GM21367 (cell line): Measurements from ENCODE around the gene RALA.
"Not testable (repeated sequence)": the region's sequence is repeated elsewhere in the genome, so short reads cannot be mapped to it uniquely, and the experiment has no call there.

Experiments
- ATAC-seq: cut with Tn5 transposase; IDR thresholded peaks from one replicate; pipeline ENCODE4 v1.9.1; 2021; ENCODE audit not compliant: unreplicated experiment

RALA gene

DNA sequence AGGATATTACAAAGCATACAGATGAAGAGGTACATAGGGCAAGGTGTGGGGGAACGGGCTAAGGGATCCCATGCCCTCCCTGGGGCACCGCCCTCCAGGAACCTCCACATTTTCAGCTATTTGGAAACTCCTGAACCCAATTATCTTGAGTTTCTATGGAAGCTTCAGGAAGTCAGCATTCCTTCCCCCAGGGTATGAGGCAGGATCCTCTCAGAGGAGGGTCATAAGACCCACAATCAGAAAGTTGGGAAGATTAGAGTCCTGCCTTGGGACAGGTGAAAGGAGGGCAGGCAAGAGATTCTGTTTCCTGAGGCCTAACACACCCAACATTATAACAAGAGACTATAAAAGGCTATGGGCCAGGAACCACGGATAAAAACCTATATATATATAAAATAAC is 98.0 kb downstream of the RALA start:
- no peak for ATAC-seq

DNA sequence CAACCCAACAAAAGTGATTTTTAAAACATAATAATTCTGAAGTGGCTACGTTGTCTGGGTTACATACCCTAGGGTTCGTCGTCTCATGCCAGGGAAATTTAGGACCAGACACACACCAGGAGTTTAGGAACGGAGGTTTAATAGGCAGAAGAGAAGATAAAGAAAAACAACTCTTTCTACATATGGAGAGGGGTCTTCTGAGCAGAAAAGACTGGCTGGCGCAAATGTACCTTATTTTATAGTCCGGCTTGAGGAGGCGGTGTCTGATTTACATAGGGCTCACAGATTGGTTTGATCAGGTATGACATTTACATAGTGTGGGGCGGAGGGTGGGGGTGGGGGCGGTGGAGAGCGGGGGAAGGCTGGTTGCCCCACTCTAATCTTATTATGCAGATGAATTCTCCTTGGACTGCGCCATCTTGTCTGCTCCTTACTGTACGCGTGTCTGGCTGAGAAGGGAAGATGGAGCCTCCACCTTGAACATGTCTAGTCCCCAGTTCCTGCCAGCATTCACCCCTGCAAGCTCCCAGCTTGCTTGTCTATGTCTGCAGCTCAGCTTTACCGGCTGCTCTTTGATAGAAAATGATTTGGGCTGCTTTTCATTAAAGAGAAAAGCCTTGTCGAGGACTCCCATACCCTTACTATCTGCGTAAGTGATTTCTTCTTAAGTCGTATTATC is 98.7 kb downstream of the RALA start:
- no peak for ATAC-seq

- ATAC-seq, result no peak
These were observed 104.0 kb downstream of the RALA start for GRCh38 chr7:39727231-39728012.

DNA sequence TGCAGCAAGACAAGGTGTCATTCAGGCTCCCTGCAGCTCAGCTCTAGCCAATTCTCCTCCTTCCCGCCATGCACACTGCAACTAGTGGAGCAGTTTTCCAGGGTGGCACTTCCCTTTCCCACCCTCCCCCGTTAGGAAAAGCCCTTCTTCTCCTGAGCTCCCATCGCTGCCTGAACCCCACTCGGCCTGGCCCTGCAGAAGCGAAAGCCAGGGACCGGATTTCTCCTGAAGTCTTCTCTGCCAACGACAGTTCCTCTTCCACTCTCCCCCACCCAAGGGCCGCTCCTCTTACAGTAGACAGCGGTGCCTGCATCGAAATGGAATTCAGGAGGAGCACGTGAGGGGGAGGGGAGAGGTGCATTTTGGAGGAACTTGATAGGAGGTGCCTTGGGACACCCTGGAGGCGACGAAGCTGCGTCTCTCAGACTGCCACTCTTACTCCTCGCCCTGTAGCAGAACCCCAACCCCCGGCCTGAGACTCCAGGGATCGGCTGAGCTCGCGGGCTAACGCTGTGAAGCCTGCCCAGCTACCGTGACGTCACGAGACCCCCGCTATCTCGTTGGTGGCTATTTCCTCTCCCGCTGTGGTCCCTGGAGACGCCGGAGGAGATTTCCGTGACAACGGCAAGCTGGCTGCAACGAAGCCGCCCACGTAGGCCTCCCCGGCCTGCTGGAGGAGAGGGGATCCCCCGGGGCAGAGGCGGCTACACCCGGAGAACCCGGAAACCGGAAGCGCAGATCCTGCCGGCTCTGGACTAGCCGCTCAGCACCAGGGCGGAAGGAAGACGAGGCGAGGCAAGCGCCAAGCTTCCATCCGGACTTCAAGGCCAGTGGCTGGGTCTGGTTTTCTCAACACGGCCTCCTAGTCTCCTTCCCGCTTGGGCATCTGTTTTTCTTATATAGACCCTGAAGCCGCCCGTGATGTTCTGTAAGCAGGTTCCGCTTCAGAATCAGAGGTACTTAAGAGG is 109.7 kb downstream of the RALA start:
- ATAC-seq, result peak; percentile 90

GRCh38 chr7:39733881-39734632 is 110.7 kb downstream of the RALA start:
- ATAC-seq, result no peak

GRCh38 chr7:39734633-39735004 is 111.2 kb downstream of the RALA start:
- ATAC-seq, result no peak

DNA sequence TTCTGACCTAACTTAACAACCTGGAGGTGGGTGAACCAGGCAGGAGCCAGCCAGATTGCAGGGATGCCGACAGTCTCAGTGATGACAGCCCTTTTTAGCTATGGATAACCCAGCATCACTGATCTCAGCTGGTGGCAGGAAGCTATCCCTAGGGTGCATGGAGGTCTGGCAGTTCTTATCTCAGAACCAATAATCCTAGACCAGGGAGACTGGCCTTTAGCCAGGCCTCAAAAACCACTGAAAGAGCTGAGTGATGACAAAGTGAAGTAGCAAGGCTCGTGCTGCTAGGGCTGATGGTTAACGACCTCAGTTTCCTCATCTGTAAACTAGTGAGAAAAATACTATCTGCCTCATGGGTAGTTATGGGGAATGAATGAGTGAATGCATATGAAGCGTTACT is 112.5 kb downstream of the RALA start:
- no peak for ATAC-seq

GRCh38 chr7:39741942-39742623 is 118.7 kb downstream of the RALA start:
- ATAC-seq, result no peak

DNA sequence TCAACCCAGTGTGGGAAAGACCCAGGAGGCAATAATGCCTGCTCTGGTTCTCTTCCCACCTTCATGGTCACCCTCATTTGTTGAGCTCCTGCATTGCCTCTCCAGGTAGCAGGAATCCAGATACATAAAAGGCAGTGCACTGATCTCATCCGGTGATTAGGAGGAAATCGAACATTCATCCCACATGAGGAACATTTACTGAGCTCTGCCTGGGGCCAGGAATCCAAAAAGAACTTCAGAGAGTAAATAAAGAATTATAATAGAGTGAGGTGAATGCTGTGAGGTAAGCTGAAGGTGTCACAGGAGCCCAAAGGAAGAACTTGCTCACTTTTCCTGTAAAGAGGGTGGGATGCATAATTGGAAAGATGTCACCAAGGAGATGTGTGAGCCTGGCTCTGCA is 121.2 kb downstream of the RALA start:
- ATAC-seq, result no peak

DNA sequence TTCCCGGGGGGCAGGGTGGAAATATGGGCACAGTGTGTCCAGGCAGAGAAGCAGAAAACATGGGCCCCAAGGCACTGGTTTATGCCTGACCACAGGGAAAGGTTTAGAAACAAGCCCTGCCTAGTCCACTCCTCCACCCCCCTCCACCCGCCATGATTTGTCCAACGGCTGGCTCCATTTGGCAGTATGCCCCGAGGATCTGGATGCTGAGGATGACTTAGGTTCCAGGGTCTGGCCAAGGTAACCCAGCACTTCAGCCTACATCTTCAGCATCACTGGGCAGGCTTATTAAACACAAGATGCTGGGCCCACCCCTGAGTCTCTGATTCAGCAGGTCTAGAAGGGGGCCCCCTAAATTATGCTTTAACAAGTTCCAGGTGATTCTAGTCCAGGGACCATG is 121.9 kb downstream of the RALA start:
- no peak for ATAC-seq

DNA sequence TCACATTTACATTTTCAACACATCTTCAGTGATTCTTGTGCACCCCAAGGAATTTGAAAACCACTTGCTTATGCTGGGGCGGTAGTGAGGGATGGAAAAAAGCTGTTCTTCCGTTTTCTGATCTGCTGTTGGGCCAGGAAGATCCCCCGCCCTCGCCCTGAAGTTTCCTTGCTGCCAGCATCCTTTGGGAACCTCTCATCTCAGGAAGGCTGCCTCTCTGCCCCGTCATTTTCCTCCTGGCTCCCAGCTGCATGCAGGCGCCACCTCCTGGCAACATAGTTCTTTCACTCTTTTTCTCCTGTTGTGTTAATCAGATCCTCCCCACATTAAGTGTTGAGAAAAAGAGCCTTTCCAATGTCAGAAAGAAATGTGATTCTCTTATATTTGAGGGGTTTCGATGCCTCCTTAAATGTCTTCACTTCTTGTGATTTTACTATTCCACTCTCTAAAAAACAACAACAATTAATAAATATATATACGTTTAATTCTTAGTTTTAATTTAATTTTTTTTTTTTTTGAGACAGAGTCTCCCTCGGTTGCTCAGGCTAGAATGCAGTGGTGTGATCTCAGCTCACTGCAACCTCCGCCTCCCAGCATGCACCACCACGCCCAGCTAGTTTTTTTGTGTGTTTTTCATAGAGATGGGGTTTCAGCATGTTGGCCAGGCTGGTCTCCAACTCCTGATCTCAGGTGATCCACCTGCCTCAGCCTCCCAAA is 122.9 kb downstream of the RALA start:
- no peak for ATAC-seq

- no peak for ATAC-seq
These were observed 125.8 kb downstream of the RALA start for GRCh38 chr7:39749177-39749576.

- no peak for ATAC-seq
These were observed 126.3 kb downstream of the RALA start for GRCh38 chr7:39749717-39750116.

DNA sequence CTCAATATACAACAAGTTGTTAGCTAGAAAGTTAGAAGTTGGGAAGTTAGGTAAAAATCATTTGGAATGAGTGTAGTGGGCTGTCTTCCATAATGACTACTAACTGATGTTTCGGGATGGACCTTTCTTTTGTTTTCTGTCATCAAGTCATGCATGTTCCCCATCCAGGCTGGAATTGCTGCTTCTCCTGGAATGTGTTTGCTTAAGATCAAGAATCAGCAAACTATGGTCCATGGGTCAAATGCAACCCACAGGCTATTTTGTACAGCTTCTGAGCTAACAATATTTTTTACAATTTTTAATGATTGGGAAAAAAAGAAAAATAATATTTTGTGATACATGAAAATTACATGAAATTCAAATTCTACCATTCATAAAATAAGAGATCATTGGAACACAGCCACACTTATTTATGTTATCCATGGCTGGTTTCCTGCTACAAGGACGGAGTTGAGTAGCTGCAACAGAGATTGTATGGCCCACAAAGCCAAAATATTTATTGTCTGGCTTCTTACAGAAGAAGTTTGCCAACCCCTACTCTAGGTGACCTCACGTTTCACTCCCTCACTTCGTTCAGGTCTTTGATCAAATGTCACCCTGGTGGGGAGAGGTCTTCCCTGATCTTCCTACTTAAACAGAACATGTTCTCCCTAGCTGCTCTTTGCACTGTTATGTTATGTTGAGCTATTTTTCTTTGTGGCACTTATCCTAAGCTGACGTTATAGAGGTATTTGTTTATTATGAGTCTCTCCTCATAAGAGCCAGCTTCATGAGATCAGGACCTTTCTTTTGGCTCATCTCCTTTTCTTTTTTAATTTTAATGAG is 127.1 kb downstream of the RALA start:
- no peak for ATAC-seq

GRCh38 chr7:39753237-39753636 is 129.9 kb downstream of the RALA start:
- not testable (repeated sequence) for ATAC-seq

GRCh38 chr7:39753823-39754325 is 130.5 kb downstream of the RALA start:
- no peak for ATAC-seq

DNA sequence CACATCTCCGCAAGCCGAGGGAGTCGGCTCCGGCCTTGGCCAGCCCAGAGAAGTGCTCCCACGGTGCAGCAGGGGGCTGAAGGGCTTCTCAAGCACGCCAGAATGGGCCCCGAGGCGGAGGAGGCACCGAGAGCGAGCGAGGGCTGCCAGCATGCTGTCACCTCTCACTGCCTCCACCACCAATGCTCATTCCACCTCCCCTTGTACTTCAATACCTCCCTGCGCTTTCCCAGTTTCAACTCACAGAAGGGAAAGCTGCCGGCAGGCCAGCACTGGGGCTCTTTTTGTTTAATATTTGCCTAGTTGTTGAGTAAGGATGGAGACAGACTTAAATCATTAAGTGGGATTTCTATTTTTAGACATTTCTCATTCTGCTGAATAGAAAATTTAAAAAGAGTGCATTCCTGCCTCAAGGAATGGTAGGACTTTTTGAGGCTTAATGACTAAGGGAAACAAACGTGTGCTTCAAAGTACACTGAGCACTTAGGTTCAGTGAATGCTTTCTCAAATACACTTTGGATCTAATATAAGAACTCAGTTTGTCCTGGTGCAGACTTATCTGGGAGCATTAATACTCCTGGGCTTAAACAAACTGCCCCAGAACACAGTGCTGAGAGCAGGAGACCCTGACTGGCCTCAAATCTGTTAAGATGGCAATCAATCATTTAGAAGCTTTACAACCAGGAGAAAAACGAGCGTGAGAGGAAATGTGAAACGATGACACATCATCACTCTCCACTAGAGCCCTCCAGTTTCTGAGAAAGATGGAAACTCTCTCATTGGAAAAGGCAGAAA is 131.2 kb downstream of the RALA start:
- ATAC-seq, result no peak

DNA sequence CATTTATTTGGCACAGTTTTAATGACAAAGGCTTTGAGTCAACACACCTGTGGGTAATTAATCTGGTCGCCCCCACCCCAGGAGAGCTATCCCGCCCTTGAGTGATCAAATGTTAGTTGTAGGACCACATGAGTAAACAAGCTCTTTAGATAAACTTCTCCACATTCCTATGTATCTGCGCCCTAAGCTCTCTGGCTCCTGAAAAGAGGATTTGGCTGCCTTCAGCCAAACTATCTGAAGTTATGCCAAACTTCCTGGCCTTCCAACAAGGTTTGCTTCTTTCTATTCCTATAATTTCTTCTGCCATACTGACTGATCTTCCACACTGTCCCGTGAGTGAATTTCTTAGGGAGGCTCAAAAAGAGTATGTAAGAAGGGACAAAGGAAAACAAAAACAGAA is 134.2 kb downstream of the RALA start:
- no peak for ATAC-seq
